ENCODE data around the gene MAGEH1.

GRCh38 chrX:55486736-55487135 lies 34.8 kb downstream of the MAGEH1 start:
- TF ChIP-seq TAF1 (IDR thresholded peaks at IDR 0.05; ENCODE audit: borderline replicate concordance, insufficient read depth, low read length) = no peak
- no peak for TF ChIP-seq POLR2AphosphoS5 (IDR thresholded peaks at IDR 0.05; ENCODE audit: low read depth, low read length)
- TF ChIP-seq SIN3A (IDR thresholded peaks at IDR 0.05; ENCODE audit: borderline replicate concordance, insufficient read depth, low read length) = no peak
- no peak for TF ChIP-seq REST (IDR thresholded peaks at IDR 0.05; ENCODE audit: insufficient read depth in 1 of 2, low read depth in 2 of 2, low read length in 2 of 2)
- no peak for TF ChIP-seq FOXP2 (optimal IDR thresholded peaks at IDR 0.05; ENCODE audit: borderline replicate concordance, extremely low read depth, extremely low read length, insufficient read depth)

All from PFSK-1 (cell line).